ENCODE results near the gene GSTO2.

The GSTO2 gene

GRCh38 chr10:104253106-104253505, 15.9 kb upstream of the GSTO2 start:
- DNase-seq = no peak
- intact Hi-C loops (cut with DNase I) = no loop called here

- DNase-seq = no peak
- intact Hi-C loops (cut with DNase I) = no loop called here
Observed at GRCh38 chr10:104253606-104254410, 15.2 kb upstream of the GSTO2 start.

- DNase-seq = peak; percentile 58 to 95 (median 72)
- intact Hi-C loops (cut with DNase I) = no loop called here
Observed at GRCh38 chr10:104254493-104255310, 14.3 kb upstream of the GSTO2 start, which contains the start of gene GSTO1. Gene GSTO1, plus strand, starts transcription at chr10:104254892. Its CDS starts 37 bp downstream, at chr10:104254929.

- no peak for DNase-seq
- intact Hi-C loops (cut with DNase I) = no loop called here
Observed at GRCh38 chr10:104255311-104255981, 13.5 kb upstream of the GSTO2 start.

GRCh38 chr10:104256335-104256961, 12.5 kb upstream of the GSTO2 start:
- DNase-seq = no peak
- intact Hi-C loops (cut with DNase I) = no loop called here

GRCh38 chr10:104257235-104257634, 11.7 kb upstream of the GSTO2 start:
- intact Hi-C loops (cut with DNase I) = no loop called here
- no peak for DNase-seq

- intact Hi-C loops (cut with DNase I) = no loop called here
- no peak for DNase-seq
Observed at GRCh38 chr10:104258209-104258608, 10.8 kb upstream of the GSTO2 start.

GRCh38 chr10:104259456-104259855, 9.5 kb upstream of the GSTO2 start:
- no peak for DNase-seq
- intact Hi-C loops (cut with DNase I) = no loop called here

GRCh38 chr10:104259999-104260774, 8.8 kb upstream of the GSTO2 start:
- DNase-seq = no peak
- intact Hi-C loops (cut with DNase I) = no loop called here

- no peak for DNase-seq
- intact Hi-C loops (cut with DNase I) = no loop called here
Observed at GRCh38 chr10:104260775-104261115, 8.2 kb upstream of the GSTO2 start.

GRCh38 chr10:104262055-104262454, 6.9 kb upstream of the GSTO2 start:
- intact Hi-C loops (cut with DNase I) = no loop called here
- DNase-seq = no peak

GRCh38 chr10:104264783-104265182, 4.2 kb upstream of the GSTO2 start:
- intact Hi-C loops (cut with DNase I) = no loop called here
- DNase-seq = no peak

- no peak for DNase-seq
- intact Hi-C loops (cut with DNase I) = no loop called here
Observed at GRCh38 chr10:104267721-104268404, 1.1 kb upstream of the GSTO2 start.

- no peak for DNase-seq
- intact Hi-C loops (cut with DNase I) = no loop called here
Observed at GRCh38 chr10:104268405-104268712, 625 bp upstream of the GSTO2 start.

- no peak for DNase-seq
- intact Hi-C loops (cut with DNase I) = no loop called here
Observed at GRCh38 chr10:104273286-104273685, 4.3 kb downstream of the GSTO2 start.

- DNase-seq = no peak
- intact Hi-C loops (cut with DNase I) = no loop called here
Observed at GRCh38 chr10:104273899-104274575, 5.1 kb downstream of the GSTO2 start.

- DNase-seq = peak in 9 of 10 donors; percentile 32 to 95 (median 62)
Observed at GRCh38 chr10:104274762-104275721, 6.1 kb downstream of the GSTO2 start.

GRCh38 chr10:104276192-104276591, 7.2 kb downstream of the GSTO2 start:
- DNase-seq = no peak
- intact Hi-C loops (cut with DNase I) = no loop called here

More at GRCh38 chr10:104274762-104275721, 6.1 kb downstream of the GSTO2 start:
- intact Hi-C loops (cut with DNase I) = no loop called here
